ENCODE measurements around the gene RPS8. TPM values are rescaled to one million over a fixed set of nuclear protein-coding genes. Genes with fewer than 3 reads are reported as not detected.

RPS8 gene
- total RNA-seq, 2 experiments from 2014 or later = 3,394 to 3,436 TPM

DNA sequence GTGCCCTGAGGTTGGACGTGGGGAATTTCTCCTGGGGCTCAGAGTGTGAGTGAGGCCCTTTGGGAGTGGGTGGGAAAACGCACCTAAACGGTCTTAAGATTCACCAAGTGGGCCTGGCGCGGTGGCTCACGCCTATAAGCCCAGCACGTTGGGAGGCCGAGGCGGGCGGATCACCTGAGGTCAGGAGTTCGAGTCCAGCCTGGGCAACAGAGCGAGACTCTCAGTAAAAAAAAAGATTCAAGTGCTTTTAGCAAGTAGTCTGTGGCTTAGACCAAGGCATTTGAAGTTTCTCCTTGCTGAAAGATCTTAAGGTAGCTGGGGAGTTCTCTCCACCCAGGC is 1.4 kb downstream of the RPS8 start:
- CTCF ChIA-PET = interaction anchor here (1.9 to 3.8 kb wide), 3 partner anchors 8 to 45 kb away, joined by 11 to 20 read pairs (median 14); partner anchors contain the start of genes PLK3 and RNU5D-1
- TF ChIP-seq, protein P1, sequence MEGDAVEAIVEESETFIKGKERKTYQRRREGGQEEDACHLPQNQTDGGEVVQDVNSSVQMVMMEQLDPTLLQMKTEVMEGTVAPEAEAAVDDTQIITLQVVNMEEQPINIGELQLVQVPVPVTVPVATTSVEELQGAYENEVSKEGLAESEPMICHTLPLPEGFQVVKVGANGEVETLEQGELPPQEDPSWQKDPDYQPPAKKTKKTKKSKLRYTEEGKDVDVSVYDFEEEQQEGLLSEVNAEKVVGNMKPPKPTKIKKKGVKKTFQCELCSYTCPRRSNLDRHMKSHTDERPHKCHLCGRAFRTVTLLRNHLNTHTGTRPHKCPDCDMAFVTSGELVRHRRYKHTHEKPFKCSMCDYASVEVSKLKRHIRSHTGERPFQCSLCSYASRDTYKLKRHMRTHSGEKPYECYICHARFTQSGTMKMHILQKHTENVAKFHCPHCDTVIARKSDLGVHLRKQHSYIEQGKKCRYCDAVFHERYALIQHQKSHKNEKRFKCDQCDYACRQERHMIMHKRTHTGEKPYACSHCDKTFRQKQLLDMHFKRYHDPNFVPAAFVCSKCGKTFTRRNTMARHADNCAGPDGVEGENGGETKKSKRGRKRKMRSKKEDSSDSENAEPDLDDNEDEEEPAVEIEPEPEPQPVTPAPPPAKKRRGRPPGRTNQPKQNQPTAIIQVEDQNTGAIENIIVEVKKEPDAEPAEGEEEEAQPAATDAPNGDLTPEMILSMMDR (IDR thresholded peaks at IDR 0.05) = no peak
- H3K27me3 ChIP-seq (ENCODE audit: control insufficient read depth in 1 of 2, insufficient read depth in 2 of 2, low read length in 2 of 2) = no peaks in the 10 kb centered on the region
- H3K4me3 Mint-ChIP-seq = peak overlapping the region; percentile 90
- intact Hi-C loops (cut with DNase I, micrococcal nuclease) = loop anchor here in 1 of 2 experiments (2.0 to 10.0 kb wide), 7 partner anchors 36 to 718 kb away; partner anchors contain the start of genes ARMH1, MUTYH, RNU5D-1 and TESK2
- H3K4me1 Mint-ChIP-seq (ENCODE audit: low read depth) = peaks cover 54% of the 10 kb centered on the region
- peak overlapping the region; percentile 89 for H3K27ac Mint-ChIP-seq
- no peak for DNase-seq
- no peaks in the 10 kb centered on the region for H3K27me3 Mint-ChIP-seq
- H3K9me3 Mint-ChIP-seq = no peaks in the 10 kb centered on the region
- POLR2A ChIA-PET = interaction anchor here (0.7 to 4.5 kb wide), 16 partner anchors 9 to 723 kb away, joined by 4 to 65 read pairs (median 18); partner anchors contain the start of genes BEST4, BTBD19, CCDC163 and DYNLT4
- no peak for ATAC-seq (ENCODE audit: poor library complexity)
- peak overlapping the region; percentile 77 for H3K4me3 ChIP-seq (ENCODE audit: low read length)
- peaks cover 57% of the 10 kb centered on the region for H3K36me3 Mint-ChIP-seq (ENCODE audit: low read depth)
- H3K4me1 ChIP-seq (ENCODE audit: insufficient read depth, low read length) = peaks cover 33% of the 10 kb centered on the region
- H3K27ac ChIP-seq (ENCODE audit: low read depth in 1 of 2, low read length in 2 of 2) = peak overlapping the region; percentile 91
- H3K9me3 ChIP-seq (ENCODE audit: control insufficient read depth in 1 of 2, insufficient read depth in 1 of 2, low read length in 2 of 2) = no peaks in the 10 kb centered on the region
- H3K36me3 ChIP-seq (ENCODE audit: insufficient read depth, low read length) = peaks cover 50% of the 10 kb centered on the region

DNA sequence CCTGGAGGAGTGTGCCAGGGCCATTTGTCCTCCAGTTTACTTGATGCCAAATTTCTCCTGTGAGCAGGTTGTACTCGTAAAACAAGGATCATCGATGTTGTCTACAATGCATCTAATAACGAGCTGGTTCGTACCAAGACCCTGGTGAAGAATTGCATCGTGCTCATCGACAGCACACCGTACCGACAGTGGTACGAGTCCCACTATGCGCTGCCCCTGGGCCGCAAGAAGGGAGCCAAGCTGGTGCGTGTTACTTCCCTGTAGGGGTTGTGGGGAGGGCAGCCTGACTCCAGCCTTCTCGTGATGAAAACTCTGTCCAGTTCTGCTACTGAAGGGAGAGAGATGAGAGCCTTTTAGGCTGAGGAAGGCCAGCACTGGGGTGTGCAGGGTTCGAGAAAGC is 2.2 kb downstream of the RPS8 start:
- H3K4me3 ChIP-seq (ENCODE audit: low read length) = no peak overlapping the region
- H3K27me3 ChIP-seq (ENCODE audit: control insufficient read depth in 1 of 2, insufficient read depth in 2 of 2, low read length in 2 of 2) = no peaks in the 10 kb centered on the region
- DNase-seq = no peak
- Mint-ChIP-seq H3K36me3 (ENCODE audit: low read depth) (peaks cover 57% of the 10 kb centered on the region), H3K27ac (peak overlapping the region; percentile 89), H3K4me1 (ENCODE audit: low read depth) (peaks cover 54% of the 10 kb centered on the region), H3K4me3 (peak overlapping the region; percentile 90), H3K27me3 (no peaks in the 10 kb centered on the region), H3K9me3 (no peaks in the 10 kb centered on the region)
- no peak for ATAC-seq (ENCODE audit: poor library complexity)
- intact Hi-C loops (cut with DNase I, micrococcal nuclease) = loop anchor here in 1 of 2 experiments (2.0 to 10.0 kb wide), 7 partner anchors 37 to 717 kb away; partner anchors contain the start of genes ARMH1, MUTYH, RNU5D-1 and TESK2
- peaks cover 33% of the 10 kb centered on the region for H3K4me1 ChIP-seq (ENCODE audit: insufficient read depth, low read length)
- peak overlapping the region in 1 of 2 donors; percentile 91 for H3K27ac ChIP-seq (ENCODE audit: low read depth in 1 of 2, low read length in 2 of 2)
- POLR2A ChIA-PET = interaction anchor here (0.7 to 4.5 kb wide), 5 partner anchors 8 to 56 kb away, joined by 3 to 65 read pairs (median 8); partner anchors contain the start of genes BEST4 and RNU5D-1
- peaks cover 50% of the 10 kb centered on the region for H3K36me3 ChIP-seq (ENCODE audit: insufficient read depth, low read length)
- CTCF ChIA-PET = interaction anchor here (1.0 to 3.8 kb wide), 4 partner anchors 22 to 71 kb away, joined by 3 to 20 read pairs (median 8); partner anchors contain the start of genes PLK3 and RNU5D-1
- no peaks in the 10 kb centered on the region for H3K9me3 ChIP-seq (ENCODE audit: control insufficient read depth in 1 of 2, insufficient read depth in 1 of 2, low read length in 2 of 2)
- TF ChIP-seq, protein P1 (IDR thresholded peaks at IDR 0.05) = no peak

DNA sequence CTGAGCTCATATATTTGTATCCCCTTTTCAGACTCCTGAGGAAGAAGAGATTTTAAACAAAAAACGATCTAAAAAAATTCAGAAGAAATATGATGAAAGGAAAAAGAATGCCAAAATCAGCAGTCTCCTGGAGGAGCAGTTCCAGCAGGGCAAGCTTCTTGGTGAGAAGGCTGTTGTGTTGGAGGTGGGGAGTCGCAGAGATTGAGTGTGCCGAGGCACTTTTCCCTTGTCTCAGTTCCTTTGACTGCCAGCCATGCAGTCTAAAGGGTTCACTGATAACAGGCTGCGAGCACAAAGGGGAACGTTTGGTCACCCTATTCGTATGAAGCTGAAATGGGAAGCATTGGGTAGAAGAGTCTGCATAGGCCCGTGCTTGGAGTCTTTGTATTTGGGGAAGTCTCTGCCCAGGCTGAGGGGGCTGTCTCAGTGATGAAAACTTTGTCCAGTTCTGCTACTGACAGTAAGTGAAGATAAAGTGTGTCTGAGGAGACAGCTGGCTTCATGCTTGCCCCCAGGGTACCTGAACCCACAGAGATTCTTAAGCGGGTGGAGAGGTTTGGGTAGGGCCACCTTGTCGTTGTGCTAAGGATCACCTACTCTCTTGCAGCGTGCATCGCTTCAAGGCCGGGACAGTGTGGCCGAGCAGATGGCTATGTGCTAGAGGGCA is 2.8 kb downstream of the RPS8 start:
- Mint-ChIP-seq H3K9me3 (no peaks in the 10 kb centered on the region), H3K4me1 (ENCODE audit: low read depth) (peaks cover 48% of the 10 kb centered on the region), H3K27me3 (no peaks in the 10 kb centered on the region), H3K27ac (peak overlapping the region; percentile 89), H3K4me3 (peak overlapping the region; percentile 90), H3K36me3 (ENCODE audit: low read depth) (peaks cover 57% of the 10 kb centered on the region)
- no peaks in the 10 kb centered on the region for H3K9me3 ChIP-seq (ENCODE audit: control insufficient read depth in 1 of 2, insufficient read depth in 1 of 2, low read length in 2 of 2)
- no peak for DNase-seq
- TF ChIP-seq, protein P1 (IDR thresholded peaks at IDR 0.05) = no peak
- CTCF ChIA-PET = interaction anchor here (1.0 to 3.8 kb wide), 3 partner anchors 22 to 72 kb away, joined by 3 to 14 read pairs (median 3); partner anchors contain the start of gene PLK3
- no peak for ATAC-seq (ENCODE audit: poor library complexity)
- POLR2A ChIA-PET = interaction anchor here (0.7 to 4.5 kb wide), 5 partner anchors 7 to 56 kb away, joined by 3 to 65 read pairs (median 8); partner anchors contain the start of genes BEST4 and RNU5D-1
- H3K36me3 ChIP-seq (ENCODE audit: insufficient read depth, low read length) = peaks cover 53% of the 10 kb centered on the region
- H3K4me3 ChIP-seq (ENCODE audit: low read length) = no peak overlapping the region
- intact Hi-C loops (cut with DNase I, micrococcal nuclease) = loop anchor here in 1 of 2 experiments (2.0 to 10.0 kb wide), 7 partner anchors 37 to 717 kb away; partner anchors contain the start of genes ARMH1, MUTYH, RNU5D-1 and TESK2
- H3K27ac ChIP-seq (ENCODE audit: low read depth in 1 of 2, low read length in 2 of 2) = peak overlapping the region in 1 of 2 donors; percentile 91
- no peaks in the 10 kb centered on the region for H3K27me3 ChIP-seq (ENCODE audit: control insufficient read depth in 1 of 2, insufficient read depth in 2 of 2, low read length in 2 of 2)
- H3K4me1 ChIP-seq (ENCODE audit: insufficient read depth, low read length) = peaks cover 33% of the 10 kb centered on the region

Measured in CD4-positive, alpha-beta T cell (primary cell).